Osteocyte (in vitro differentiated cells): ENCODE results near the gene PRUNE1. TPM values are rescaled to one million over a fixed set of nuclear protein-coding genes. Genes with fewer than 3 reads are reported as not detected.

Experiments
- DNase-seq: peaks from one replicate; pipeline ENCODE4 v3.0.0; 2021; ENCODE audit warnings: mixed read lengths; ENCODE audit not compliant: unreplicated experiment; ENCODE audit errors: extremely low spot score
- H3K27ac Mint-ChIP-seq: one replicate; pipeline ENCODE4 v1.8.0; 2021; ENCODE audit warnings: mild to moderate bottlenecking, mixed read lengths; ENCODE audit not compliant: unreplicated experiment
- H3K27me3 Mint-ChIP-seq: one replicate; pipeline ENCODE4 v1.8.0; 2021; ENCODE audit warnings: mixed read lengths; ENCODE audit not compliant: unreplicated experiment
- H3K36me3 Mint-ChIP-seq: one replicate; pipeline ENCODE4 v1.8.0; 2021; ENCODE audit warnings: mixed read lengths; ENCODE audit not compliant: unreplicated experiment
- H3K4me1 Mint-ChIP-seq: one replicate; pipeline ENCODE4 v1.8.0; 2021; ENCODE audit warnings: mixed read lengths; ENCODE audit not compliant: unreplicated experiment
- H3K4me3 Mint-ChIP-seq: one replicate; pipeline ENCODE4 v1.8.0; 2021; ENCODE audit warnings: mild to moderate bottlenecking, moderate library complexity, mixed read lengths; ENCODE audit not compliant: unreplicated experiment
- H3K9me3 Mint-ChIP-seq: one replicate; pipeline ENCODE4 v1.8.0; 2021; ENCODE audit warnings: mixed read lengths; ENCODE audit not compliant: unreplicated experiment
- total RNA-seq: library from RNA; stranded (reverse); gene quantifications from 2 replicates; pipeline ENCODE4 v1.2.1, GENCODE V29; 2021
- TF ChIP-seq, protein P1 (sequence below): fragments of 200-600 bp; sonication (generic); IDR thresholded peaks from 2 replicates; pipeline ENCODE4 v1.5.0; 2021; ENCODE audit warnings: antibody characterized with exemption, mild to moderate bottlenecking, moderate library complexity

Gene PRUNE1
- total RNA-seq, 1 donor from 2014 or later = 18.2 TPM

GRCh38 chr1:151032164-151032563 lies 23.9 kb downstream of the PRUNE1 start:
- H3K4me3 Mint-ChIP-seq = no peak overlapping the region
- TF ChIP-seq, protein P1, sequence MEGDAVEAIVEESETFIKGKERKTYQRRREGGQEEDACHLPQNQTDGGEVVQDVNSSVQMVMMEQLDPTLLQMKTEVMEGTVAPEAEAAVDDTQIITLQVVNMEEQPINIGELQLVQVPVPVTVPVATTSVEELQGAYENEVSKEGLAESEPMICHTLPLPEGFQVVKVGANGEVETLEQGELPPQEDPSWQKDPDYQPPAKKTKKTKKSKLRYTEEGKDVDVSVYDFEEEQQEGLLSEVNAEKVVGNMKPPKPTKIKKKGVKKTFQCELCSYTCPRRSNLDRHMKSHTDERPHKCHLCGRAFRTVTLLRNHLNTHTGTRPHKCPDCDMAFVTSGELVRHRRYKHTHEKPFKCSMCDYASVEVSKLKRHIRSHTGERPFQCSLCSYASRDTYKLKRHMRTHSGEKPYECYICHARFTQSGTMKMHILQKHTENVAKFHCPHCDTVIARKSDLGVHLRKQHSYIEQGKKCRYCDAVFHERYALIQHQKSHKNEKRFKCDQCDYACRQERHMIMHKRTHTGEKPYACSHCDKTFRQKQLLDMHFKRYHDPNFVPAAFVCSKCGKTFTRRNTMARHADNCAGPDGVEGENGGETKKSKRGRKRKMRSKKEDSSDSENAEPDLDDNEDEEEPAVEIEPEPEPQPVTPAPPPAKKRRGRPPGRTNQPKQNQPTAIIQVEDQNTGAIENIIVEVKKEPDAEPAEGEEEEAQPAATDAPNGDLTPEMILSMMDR = no peak
- no peak for DNase-seq
- no peaks in the 10 kb centered on the region for H3K9me3 Mint-ChIP-seq
- no peaks in the 10 kb centered on the region for H3K4me1 Mint-ChIP-seq
- H3K27me3 Mint-ChIP-seq = no peaks in the 10 kb centered on the region
- H3K27ac Mint-ChIP-seq = no peak overlapping the region
- H3K36me3 Mint-ChIP-seq = peaks cover 42% of the 10 kb centered on the region

- Mint-ChIP-seq H3K36me3 (peaks cover 32% of the 10 kb centered on the region), H3K9me3 (no peaks in the 10 kb centered on the region), H3K27me3 (no peaks in the 10 kb centered on the region), H3K4me1 (no peaks in the 10 kb centered on the region), H3K27ac (no peak overlapping the region), H3K4me3 (no peak overlapping the region)
- DNase-seq = no peak
- TF ChIP-seq, protein P1 = no peak
Observed at GRCh38 chr1:151035167-151035566, 26.9 kb downstream of the PRUNE1 start.

DNA sequence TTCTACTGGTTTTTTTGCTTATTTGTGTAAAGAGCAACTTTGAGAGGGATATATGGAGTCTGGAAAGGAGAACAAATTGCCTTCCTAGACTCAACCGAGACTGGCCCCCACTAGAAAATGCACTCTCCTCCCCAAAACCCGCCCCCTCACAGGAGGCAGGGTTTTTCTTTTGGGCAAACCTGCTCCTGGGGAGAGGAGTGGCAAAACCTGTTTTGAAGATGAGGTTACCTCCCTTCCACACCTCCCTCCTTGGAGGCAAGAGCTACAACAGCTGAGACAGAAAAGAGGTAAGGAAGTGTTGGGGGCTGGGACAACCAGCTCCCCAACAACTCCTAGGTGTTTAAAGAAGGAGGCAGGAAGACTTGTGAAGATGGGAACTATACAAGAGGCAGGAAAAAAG lies 28.1 kb downstream of the PRUNE1 start, which contains the start of gene BNIPL:
TSS of gene BNIPL (plus strand) at position 231 of the 400 bp plus-strand sequence. CDS start at position 371, 140 bp downstream.
- TF ChIP-seq, protein P1 = no peak
- Mint-ChIP-seq H3K9me3 (no peaks in the 10 kb centered on the region), H3K27me3 (no peaks in the 10 kb centered on the region), H3K4me3 (no peak within 1 kb of the TSS), H3K4me1 (no peaks in the 10 kb centered on the region), H3K36me3 (peaks cover 27% of the 10 kb centered on the region), H3K27ac (no peak within 1 kb of the TSS)
- no peak for DNase-seq

DNA sequence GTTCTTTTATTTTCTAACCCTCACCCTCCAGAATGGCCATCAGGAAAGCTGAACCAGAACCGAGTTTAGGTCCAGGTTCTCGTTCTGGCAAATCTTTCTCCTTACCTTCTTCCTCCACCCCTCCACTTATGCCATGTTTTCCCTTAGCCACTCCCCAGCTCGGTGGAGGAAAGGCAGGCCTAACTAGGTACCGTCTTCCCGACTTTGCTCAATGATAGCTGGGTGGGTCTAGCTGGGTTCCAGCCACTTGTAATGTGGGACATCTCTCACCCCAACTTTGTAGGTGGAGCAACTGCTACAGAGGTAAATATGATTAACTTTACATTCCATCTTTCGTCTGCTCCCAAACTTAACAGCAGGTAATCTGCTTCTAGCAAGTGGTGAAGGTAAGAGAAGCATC lies 28.8 kb downstream of the PRUNE1 start:
- Mint-ChIP-seq H3K4me1 (no peaks in the 10 kb centered on the region), H3K27me3 (no peaks in the 10 kb centered on the region), H3K36me3 (peaks cover 24% of the 10 kb centered on the region), H3K9me3 (no peaks in the 10 kb centered on the region), H3K4me3 (no peak overlapping the region), H3K27ac (no peak overlapping the region)
- TF ChIP-seq, protein P1 = no peak
- DNase-seq = no peak

DNA sequence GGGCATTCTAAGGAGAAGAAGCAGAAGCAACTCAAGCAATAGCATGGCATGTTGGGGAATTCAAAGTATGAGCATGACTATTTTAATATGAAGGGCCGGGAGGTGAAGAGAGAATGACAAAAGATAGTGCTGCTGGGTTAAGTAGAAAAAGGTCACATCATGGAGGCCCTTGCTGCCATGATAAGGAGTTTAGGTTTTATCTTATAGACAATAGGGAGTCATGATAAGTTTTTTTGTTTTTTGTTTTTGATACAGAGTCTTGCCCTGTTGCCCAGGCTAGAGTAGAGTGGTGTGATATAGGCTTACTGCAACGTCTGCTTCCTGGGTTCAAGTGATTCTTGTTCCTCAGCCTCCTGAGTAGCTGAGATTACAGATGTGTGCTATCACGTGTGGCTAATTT lies 31.3 kb downstream of the PRUNE1 start:
- no peak for DNase-seq
- no peaks in the 10 kb centered on the region for H3K4me1 Mint-ChIP-seq
- no peaks in the 10 kb centered on the region for H3K9me3 Mint-ChIP-seq
- no peak overlapping the region for H3K4me3 Mint-ChIP-seq
- no peaks in the 10 kb centered on the region for H3K27me3 Mint-ChIP-seq
- H3K36me3 Mint-ChIP-seq = peaks cover 16% of the 10 kb centered on the region
- H3K27ac Mint-ChIP-seq = no peak overlapping the region
- TF ChIP-seq, protein P1 = no peak
